Large intestine (tissue), 3 donors: ENCODE results near the gene NCAPH2. TPM values are rescaled to one million over a fixed set of nuclear protein-coding genes. Genes with fewer than 3 reads are reported as not detected.
A peak's percentile ranks its signal among the peaks of the same experiment; 100 is the strongest.

Experiments
- DNase-seq, 2 donors: peaks; one replicate each; pipeline versions ENCODE4 v3.0.0 to v3.0.0-alpha.2; 2013
- H3K27ac ChIP-seq: one replicate; pipeline ENCODE4 v1.5.1; 2013; ENCODE audit warnings: low read length
- H3K27me3 ChIP-seq: 2 replicates; pipeline ENCODE4 v1.6.1; 2013; ENCODE audit warnings: low read length; ENCODE audit not compliant: control insufficient read depth, insufficient read depth
- H3K36me3 ChIP-seq: 2 replicates; pipeline ENCODE4 v1.6.1; 2013; ENCODE audit warnings: low read length; ENCODE audit not compliant: control insufficient read depth, insufficient read depth
- H3K4me1 ChIP-seq: one replicate; pipeline ENCODE4 v1.6.1; 2013; ENCODE audit warnings: low read length; ENCODE audit not compliant: control insufficient read depth, insufficient read depth
- H3K4me3 ChIP-seq: one replicate; pipeline ENCODE4 v1.5.1; 2013; ENCODE audit warnings: low read length
- H3K9me3 ChIP-seq: one replicate; pipeline ENCODE4 v1.6.1; 2013; ENCODE audit warnings: mild to moderate bottlenecking, low read depth, low read length, moderate library complexity; ENCODE audit not compliant: control insufficient read depth
- WGBS: methylation state at CpG from one replicate; pipeline ENCODE4 v1.1.5; 2013; ENCODE audit warnings: low lambda C conversion rate; ENCODE audit not compliant: insufficient coverage; 5-methylcytosine and 5-hydroxymethylcytosine counted together
- polyA plus RNA-seq: library from polyadenylated mRNA; unstranded; fragments of 120-200 nt; gene quantifications from one replicate; pipeline ENCODE4 v1.2.1, GENCODE V29; 2013

NCAPH2 gene
- polyA plus RNA-seq, 1 donor, result 31.2 TPM

DNA sequence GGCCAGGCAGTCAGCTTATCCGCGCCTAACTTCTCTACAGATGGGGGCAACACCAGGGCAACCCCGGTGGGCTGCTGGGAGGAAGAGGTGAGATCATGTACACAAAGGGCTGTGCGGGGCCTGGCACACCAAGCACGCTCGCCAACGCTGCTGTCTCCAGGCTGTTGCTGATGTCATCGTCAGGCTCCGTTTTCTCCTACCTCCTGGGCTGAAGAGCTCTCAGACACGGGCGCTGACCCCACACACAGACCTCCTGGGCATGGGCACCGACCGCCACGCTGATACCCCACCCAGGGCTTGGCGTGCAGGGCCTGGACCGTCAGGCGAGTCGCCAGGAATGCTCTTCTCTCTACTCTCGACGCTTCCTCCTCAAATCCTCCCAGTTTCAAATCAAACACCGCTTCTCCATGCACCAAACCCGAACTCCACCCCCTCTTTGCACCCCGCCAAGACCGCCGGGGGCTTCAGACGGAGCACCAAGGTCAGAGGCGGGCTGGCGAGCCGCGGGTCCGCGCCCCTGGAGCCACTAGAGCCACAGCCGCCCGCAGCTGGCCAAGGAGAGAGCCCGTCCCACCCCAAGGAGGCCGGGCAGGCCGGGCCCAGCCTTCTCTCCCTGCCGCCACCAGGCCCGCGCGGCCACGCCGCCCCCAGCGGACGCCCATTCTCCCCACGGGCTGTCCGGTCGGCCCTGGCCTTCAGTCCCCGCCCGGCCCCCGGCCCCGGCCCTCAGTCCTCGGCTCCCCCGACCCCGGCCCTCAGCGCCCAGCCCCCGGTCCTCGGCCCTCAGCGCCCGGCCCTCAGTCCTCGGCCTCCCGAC, 34.0 kb upstream of the NCAPH2 start:
- WGBS, result no CpG with 5 or more reads among the region's 62 CpGs
- H3K27me3 ChIP-seq, result peaks cover 15% of the 10 kb centered on the region
- no peaks in the 10 kb centered on the region for H3K9me3 ChIP-seq
- H3K4me1 ChIP-seq, result peaks cover 55% of the 10 kb centered on the region
- peak in 1 of 2 donors; percentile 59 for DNase-seq
- H3K36me3 ChIP-seq, result peaks cover 5% of the 10 kb centered on the region
- H3K4me3 ChIP-seq, result peak overlapping the region; percentile 72
- peak overlapping the region; percentile 61 for H3K27ac ChIP-seq

DNA sequence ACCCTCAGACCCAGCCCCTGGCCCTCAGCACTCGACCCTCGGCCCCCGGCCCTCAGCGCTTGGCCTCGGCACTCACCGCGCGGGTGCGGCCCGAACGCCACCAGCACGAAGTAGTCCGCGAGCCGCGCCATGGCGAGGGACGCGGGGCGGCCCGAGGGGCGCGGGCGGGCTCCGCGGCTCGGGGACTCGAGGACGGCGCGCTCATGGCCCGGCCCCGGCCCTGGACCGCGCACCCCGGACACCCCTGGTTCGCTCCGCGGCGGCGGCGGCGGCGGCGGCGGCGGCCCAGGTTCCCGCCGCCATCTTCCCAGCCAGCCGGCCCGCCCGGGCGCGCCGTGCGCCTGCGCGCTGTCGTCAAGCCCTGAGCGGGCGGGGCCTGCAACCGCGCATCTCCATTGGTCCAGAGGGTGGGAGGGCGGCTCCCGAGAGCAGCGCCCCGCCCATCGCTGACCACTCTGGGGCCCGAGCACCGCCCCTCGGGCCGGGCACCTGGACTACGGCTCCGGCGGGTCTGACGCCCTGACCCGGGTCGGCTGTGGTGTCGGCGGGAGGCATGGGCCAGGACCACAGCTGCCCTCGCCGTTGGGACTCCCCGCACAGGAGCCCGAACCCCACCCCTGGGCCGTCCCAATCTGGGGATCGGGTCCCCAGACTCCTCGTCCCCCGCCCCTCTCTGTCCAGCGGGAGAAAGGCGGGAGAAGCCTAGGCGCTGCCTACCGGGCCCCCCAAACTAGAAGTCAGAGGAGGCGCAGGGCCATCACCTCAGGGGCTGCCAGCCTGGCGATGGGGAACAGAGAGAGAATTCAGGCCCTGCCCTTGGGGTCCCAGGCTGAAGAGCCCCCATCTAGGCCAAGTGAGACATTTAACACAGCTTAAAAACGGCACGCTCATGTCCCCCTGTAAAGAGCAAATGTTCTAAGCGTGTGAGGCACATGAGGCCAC, 33.0 kb upstream of the NCAPH2 start, which contains the start of gene SBF1:
SBF1 (minus strand) TSS at position 326 of the 942 bp plus-strand sequence; CDS start at position 131, 195 bp downstream.
- H3K36me3 ChIP-seq, result peaks cover 4% of the 10 kb centered on the region
- WGBS, result no CpG with 5 or more reads among the region's 97 CpGs
- DNase-seq, result peak; percentile 92
- H3K27ac ChIP-seq, result peak within 1 kb of the TSS; percentile 61
- H3K4me1 ChIP-seq, result peaks cover 46% of the 10 kb centered on the region
- no peaks in the 10 kb centered on the region for H3K9me3 ChIP-seq
- peak within 1 kb of the TSS; percentile 72 for H3K4me3 ChIP-seq
- peaks cover 22% of the 10 kb centered on the region for H3K27me3 ChIP-seq

DNA sequence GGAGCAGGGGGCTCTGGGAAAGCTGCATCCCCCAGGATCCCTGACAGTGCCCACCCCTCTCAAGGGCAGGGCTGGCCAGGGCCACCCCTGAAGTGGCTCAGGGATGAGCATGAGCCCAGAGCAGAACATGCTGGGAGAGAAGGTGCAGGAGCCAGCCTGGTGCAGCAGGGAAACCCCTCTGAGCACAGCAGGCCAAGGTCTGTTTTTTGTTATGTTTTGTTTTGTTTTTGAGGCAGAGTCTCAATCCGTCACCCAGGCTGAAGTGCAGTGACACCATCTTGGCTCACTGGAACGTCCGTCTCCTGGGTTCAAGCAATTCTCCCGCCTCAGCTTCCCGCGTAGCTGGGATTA, 32.4 kb upstream of the NCAPH2 start:
- H3K4me3 ChIP-seq, result peak overlapping the region; percentile 69
- peaks cover 29% of the 10 kb centered on the region for H3K27me3 ChIP-seq
- no CpG with 5 or more reads among the region's 6 CpGs for WGBS
- H3K9me3 ChIP-seq, result no peaks in the 10 kb centered on the region
- H3K4me1 ChIP-seq, result peaks cover 40% of the 10 kb centered on the region
- no peak overlapping the region for H3K27ac ChIP-seq
- H3K36me3 ChIP-seq, result peaks cover 4% of the 10 kb centered on the region
- DNase-seq, result no peak

DNA sequence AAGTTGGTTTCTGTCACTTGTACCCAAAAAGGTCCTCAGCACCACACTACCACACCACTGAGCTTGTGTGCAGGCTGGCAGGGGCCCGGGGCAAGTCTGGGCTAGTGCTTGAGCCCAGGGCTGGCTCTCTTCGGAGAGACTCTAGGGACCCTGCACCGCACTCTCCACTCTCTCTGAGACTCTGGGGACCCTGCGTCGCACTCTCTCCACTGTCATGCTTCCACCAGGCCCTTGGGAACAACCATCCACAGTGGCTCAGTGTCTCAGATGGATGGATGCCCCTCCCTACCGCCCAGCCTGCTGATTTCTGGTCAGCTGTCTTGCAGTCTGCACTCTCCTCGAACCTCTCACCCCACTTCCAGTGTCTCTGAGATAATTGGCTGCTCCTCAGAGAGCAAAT, 31.2 kb upstream of the NCAPH2 start:
- H3K4me3 ChIP-seq, result no peak overlapping the region
- H3K9me3 ChIP-seq, result peaks cover 5% of the 10 kb centered on the region
- peaks cover 2% of the 10 kb centered on the region for H3K36me3 ChIP-seq
- peaks cover 27% of the 10 kb centered on the region for H3K4me1 ChIP-seq
- DNase-seq, result no peak
- no CpG with 5 or more reads among the region's 7 CpGs for WGBS
- no peak overlapping the region for H3K27ac ChIP-seq
- peaks cover 36% of the 10 kb centered on the region for H3K27me3 ChIP-seq

DNA sequence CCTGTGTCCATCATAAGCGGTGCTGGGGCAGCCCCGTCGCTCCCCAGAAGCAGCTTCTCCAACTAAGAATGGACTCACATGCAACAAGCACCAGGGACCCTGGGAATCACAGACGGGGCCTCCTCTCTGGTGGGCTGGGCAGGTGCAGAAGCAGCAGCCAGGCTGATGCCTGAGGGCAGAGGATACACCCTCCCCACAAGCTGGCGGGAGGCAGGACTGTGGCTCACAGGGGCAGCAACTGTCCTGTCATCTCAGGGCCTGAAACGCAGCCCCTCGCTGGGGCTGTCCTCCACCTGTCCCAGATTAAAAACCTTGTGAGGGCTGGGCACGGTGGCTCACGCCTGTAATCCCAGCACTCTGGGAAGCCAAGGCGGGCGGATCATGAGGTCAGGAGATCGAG, 30.1 kb upstream of the NCAPH2 start:
- Histone ChIP-seq H3K4me1 (peaks cover 20% of the 10 kb centered on the region), H3K27me3 (peaks cover 44% of the 10 kb centered on the region), H3K4me3 (no peak overlapping the region), H3K36me3 (no peaks in the 10 kb centered on the region), H3K9me3 (peaks cover 8% of the 10 kb centered on the region), H3K27ac (no peak overlapping the region)
- WGBS, result no CpG with 5 or more reads among the region's 12 CpGs
- DNase-seq, result no peak

DNA sequence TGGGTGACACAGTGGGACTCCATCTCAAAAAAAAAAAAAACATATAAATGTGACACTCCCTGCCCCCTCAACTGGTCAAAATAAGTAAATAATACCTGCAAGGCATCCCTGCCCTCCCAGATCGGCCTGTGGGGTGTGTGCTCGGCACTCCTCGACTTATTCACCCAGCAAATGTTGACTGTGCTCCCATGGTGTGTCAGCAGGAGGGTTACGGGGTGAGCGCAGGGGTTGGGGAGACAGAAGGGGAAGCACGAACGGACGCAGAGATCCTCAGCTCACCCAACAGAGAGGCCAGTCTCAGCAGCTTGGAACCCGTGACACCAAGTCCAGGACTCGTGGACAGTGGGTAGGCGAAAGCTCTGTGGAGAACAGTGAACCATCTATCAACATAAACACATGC, 28.3 kb upstream of the NCAPH2 start:
- Histone ChIP-seq H3K27me3 (peaks cover 44% of the 10 kb centered on the region), H3K9me3 (peaks cover 8% of the 10 kb centered on the region), H3K4me3 (no peak overlapping the region), H3K36me3 (no peaks in the 10 kb centered on the region), H3K4me1 (peaks cover 22% of the 10 kb centered on the region), H3K27ac (no peak overlapping the region)
- WGBS, result no CpG with 5 or more reads among the region's 11 CpGs
- DNase-seq, result no peak

DNA sequence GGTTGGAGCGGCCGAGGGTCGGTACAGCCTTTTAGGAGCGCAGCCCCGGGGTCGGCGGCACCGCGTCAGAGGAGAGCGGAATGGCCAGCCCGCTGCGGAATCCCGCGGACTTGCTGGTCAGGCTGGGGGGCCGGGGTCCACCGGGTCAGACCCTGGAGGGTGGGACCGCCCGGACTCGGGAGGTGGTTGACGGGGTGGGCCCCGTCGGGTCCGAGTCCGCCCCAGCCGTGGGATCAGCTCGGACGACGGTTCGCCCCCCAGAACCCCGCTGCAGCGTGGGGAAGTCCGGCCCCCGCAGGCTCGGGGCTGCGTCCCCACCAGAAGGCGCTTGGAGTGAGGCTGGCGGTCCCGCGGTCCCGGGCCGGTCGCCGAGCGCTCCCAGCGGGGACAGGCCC, 27.0 kb upstream of the NCAPH2 start:
- Histone ChIP-seq H3K27me3 (peaks cover 44% of the 10 kb centered on the region), H3K4me3 (peak overlapping the region; percentile 43), H3K36me3 (no peaks in the 10 kb centered on the region), H3K9me3 (peaks cover 8% of the 10 kb centered on the region), H3K4me1 (peaks cover 24% of the 10 kb centered on the region), H3K27ac (no peak overlapping the region)
- no peak for DNase-seq
- WGBS, result no CpG with 5 or more reads among the region's 45 CpGs

DNA sequence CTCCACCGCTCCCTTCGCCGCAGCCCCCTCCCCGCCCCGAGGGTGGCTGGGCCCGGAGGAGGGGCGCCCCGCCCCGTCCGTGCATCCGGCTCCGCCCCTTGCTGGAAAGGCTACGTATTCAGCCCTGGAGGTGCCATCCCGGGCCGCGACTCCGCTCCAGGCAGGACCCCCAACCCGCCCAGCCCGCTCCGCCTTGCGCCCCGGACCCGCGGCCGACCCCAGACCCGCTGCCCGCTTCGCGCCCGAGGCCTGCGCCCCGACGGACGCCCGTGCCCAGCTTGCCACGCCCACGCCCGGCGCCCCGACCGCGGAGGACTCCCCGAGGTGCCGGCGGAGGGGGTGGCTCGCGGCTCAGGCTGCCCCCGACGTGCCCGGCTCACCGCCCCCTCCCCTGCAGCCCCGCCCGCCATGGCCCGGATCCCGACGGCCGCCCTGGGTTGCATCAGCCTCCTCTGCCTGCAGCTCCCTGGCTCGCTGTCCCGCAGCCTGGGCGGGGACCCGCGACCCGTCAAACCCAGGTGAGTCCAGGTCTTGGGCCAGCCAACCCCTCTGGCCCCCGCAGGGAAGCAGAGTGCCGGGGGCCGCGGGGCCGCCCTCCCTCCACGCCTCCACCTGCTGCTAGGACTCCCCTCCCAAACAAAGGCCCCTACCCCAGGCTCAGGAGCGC, 26.5 kb upstream of the NCAPH2 start, which contains the start of gene ADM2:
ADM2 (plus strand) TSS at position 104 of the 667 bp plus-strand sequence; CDS start at position 409, 305 bp downstream.
- H3K36me3 ChIP-seq, result no peaks in the 10 kb centered on the region
- no CpG with 5 or more reads among the region's 70 CpGs for WGBS
- H3K4me3 ChIP-seq, result peak within 1 kb of the TSS; percentile 64
- peak within 1 kb of the TSS; percentile 94 for H3K27ac ChIP-seq
- peaks cover 45% of the 10 kb centered on the region for H3K27me3 ChIP-seq
- H3K9me3 ChIP-seq, result peaks cover 8% of the 10 kb centered on the region
- DNase-seq, result peak in 1 of 2 donors; percentile 65
- peaks cover 24% of the 10 kb centered on the region for H3K4me1 ChIP-seq

DNA sequence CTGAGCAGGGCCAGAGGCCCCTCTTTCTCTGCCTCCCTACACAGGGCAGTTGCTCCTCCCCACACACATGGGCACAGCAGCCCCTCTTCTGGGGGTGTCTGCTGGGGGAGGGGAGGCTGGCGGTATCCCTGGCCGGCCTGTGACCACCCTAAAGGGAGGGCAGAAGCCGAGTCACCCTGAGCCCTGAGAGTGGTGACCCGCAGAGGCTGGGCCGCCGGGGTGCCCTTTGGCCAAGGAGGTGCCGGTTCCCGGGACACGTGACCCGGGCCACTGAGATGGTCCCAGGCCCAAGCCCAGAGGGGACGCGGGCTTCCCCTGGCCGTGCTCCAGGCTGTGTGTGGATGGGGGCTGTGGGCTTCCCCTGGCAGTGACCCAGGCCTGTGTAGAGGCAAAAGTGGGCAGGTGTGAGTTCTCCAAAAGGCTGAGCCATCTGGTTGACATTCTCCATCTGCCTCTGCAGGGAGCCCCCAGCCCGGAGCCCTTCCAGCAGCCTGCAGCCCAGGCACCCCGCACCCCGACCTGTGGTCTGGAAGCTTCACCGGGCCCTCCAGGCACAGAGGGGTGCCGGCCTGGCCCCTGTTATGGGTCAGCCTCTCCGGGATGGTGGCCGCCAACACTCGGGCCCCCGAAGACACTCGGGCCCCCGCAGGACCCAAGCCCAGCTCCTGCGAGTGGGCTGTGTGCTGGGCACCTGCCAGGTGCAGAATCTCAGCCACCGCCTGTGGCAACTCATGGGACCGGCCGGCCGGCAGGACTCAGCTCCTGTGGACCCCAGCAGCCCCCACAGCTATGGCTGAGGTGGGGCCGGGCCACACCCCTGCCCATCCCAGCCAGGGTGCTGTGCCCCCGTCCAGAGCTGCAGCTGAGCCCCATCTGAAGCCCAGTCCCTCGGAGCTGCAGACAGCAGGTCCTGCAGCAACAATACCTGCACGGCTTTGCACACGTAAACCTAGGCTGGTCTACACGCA, 25.6 kb upstream of the NCAPH2 start:
- H3K4me1 ChIP-seq, result peaks cover 24% of the 10 kb centered on the region
- peak in 1 of 2 donors; percentile 44 for DNase-seq
- peaks cover 8% of the 10 kb centered on the region for H3K9me3 ChIP-seq
- peak overlapping the region; percentile 94 for H3K27ac ChIP-seq
- H3K4me3 ChIP-seq, result peak overlapping the region; percentile 64
- H3K27me3 ChIP-seq, result peaks cover 41% of the 10 kb centered on the region
- WGBS, result no CpG with 5 or more reads among the region's 35 CpGs
- no peaks in the 10 kb centered on the region for H3K36me3 ChIP-seq
